PFSK-1 (cell line): ENCODE results near the gene GPR87.

ENCODE experiments used
- POLR2AphosphoS5 ChIP-seq: IDR thresholded peaks from 2 replicates; pipeline ENCODE4 v1.6.1; 2012; ENCODE audit warnings: low read depth, mild to moderate bottlenecking, control low read depth, low read length, moderate library complexity
- TAF1 ChIP-seq: IDR thresholded peaks from 2 replicates; pipeline ENCODE4 v1.6.1; 2012; ENCODE audit warnings: low read length, control low read depth, borderline replicate concordance; ENCODE audit not compliant: insufficient read depth
- TF ChIP-seq, protein P1 (sequence below), 2 experiments: IDR thresholded peaks; 2 replicates each; pipeline versions ENCODE4 v1.6.1 to v1.8.0; 2011 to 2012; ENCODE audit warnings: low read depth in 2 of 2, low read length in 2 of 2, control low read depth in 1 of 2, inconsistent platforms in 1 of 2, mild to moderate bottlenecking in 1 of 2, moderate library complexity in 1 of 2; ENCODE audit not compliant: insufficient read depth in 1 of 2

DNA sequence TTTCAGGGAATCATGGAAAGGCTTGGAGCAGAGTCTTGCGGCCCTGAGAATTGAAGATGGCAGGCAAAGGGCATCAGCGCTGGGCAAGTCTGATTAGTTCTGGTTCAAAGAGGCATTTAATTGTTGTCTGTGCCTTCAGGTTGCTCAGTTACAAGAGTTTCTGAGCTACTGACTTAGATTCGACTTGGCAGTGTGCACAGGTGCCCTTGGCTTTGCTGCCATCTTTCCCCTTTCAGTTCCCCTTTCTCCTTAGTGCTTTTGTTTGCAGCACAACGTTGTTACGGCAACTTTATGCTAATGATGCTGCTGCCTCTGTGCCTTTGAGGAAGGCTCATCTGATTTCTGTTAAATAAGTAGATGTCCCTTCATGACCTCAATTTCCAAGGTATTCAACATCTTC lies 50.8 kb downstream of the GPR87 start:
- no peak for TF ChIP-seq TAF1
- TF ChIP-seq POLR2AphosphoS5 = no peak
- TF ChIP-seq, protein P1, sequence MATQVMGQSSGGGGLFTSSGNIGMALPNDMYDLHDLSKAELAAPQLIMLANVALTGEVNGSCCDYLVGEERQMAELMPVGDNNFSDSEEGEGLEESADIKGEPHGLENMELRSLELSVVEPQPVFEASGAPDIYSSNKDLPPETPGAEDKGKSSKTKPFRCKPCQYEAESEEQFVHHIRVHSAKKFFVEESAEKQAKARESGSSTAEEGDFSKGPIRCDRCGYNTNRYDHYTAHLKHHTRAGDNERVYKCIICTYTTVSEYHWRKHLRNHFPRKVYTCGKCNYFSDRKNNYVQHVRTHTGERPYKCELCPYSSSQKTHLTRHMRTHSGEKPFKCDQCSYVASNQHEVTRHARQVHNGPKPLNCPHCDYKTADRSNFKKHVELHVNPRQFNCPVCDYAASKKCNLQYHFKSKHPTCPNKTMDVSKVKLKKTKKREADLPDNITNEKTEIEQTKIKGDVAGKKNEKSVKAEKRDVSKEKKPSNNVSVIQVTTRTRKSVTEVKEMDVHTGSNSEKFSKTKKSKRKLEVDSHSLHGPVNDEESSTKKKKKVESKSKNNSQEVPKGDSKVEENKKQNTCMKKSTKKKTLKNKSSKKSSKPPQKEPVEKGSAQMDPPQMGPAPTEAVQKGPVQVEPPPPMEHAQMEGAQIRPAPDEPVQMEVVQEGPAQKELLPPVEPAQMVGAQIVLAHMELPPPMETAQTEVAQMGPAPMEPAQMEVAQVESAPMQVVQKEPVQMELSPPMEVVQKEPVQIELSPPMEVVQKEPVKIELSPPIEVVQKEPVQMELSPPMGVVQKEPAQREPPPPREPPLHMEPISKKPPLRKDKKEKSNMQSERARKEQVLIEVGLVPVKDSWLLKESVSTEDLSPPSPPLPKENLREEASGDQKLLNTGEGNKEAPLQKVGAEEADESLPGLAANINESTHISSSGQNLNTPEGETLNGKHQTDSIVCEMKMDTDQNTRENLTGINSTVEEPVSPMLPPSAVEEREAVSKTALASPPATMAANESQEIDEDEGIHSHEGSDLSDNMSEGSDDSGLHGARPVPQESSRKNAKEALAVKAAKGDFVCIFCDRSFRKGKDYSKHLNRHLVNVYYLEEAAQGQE (IDR thresholded peaks at IDR 0.05; ENCODE audit: insufficient read depth in 1 of 2, low read depth in 2 of 2, low read length in 2 of 2) = no peak
